H54 (cell line): Measurements from ENCODE around the gene PRRG2.
"Not testable (repeated sequence)": the region's sequence is repeated elsewhere in the genome, so short reads cannot be mapped to it uniquely, and the experiment has no call there.

Experiments
- DNase-seq: peaks from one replicate; pipeline ENCODE4 v3.0.0; 2011; ENCODE audit warnings: low spot score, mixed read lengths; ENCODE audit not compliant: insufficient read length
- FAIRE-seq: peaks from 3 replicates; lab custom pipeline; 2011; peaks lifted over from hg19 to GRCh38; lab: Jason Lieb, UNC
- POLR2A ChIP-seq: IDR thresholded peaks from 2 replicates; pipeline ENCODE4 v1.6.1; 2011; ENCODE audit warnings: low read depth, mild to moderate bottlenecking, low read length

The PRRG2 gene

GRCh38 chr19:49616945-49617344 lies 35.8 kb downstream of the PRRG2 start:
- no peak for TF ChIP-seq POLR2A
- DNase-seq (no peak), FAIRE-seq (no peak)

- DNase-seq, FAIRE-seq: not testable (repeated sequence)
These were observed 36.7 kb downstream of the PRRG2 start for GRCh38 chr19:49617860-49618259.

GRCh38 chr19:49624967-49625910 lies 44.1 kb downstream of the PRRG2 start:
- FAIRE-seq (no peak), DNase-seq (no peak)
- no peak for TF ChIP-seq POLR2A

DNA sequence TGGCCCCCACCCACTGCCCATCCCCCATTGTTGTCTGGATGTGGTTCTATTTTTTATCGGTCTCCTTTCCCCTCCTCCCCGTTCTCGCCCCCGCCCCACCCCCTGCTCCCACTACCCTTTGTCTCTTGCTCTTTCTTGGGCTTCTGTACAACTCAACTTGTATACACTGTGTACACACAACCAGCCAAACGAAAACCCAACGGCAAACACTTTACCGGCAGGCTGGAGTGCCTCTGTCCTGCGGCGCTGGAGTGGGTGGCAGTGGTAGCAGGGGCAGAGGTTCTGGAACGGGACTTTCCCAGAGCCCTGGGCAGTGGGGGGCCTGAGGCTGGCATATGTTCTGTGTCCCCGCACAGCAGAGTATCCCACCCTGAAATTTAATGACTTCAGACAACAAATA lies 45.1 kb downstream of the PRRG2 start:
- TF ChIP-seq POLR2A: no peak
- FAIRE-seq (no peak), DNase-seq (no peak)

DNA sequence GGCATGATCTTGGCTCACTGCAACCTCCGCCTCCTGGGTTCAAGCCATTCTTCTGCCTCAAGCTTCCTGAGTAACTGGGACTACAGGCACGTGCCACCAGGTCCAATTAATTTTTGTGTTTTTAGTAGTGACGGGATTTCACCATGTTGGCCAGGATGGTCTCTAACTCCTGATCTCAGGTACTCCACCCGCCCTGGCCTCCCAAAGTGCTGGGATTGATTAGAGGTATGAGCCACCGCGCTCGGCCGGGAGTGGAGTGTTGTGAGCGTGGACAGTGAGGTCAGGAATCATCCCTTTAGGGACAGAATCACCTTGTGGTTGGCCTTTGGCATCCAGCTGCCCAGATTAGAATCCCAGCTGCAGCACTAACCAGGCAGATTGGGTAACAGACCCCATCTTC lies 48.5 kb downstream of the PRRG2 start:
- no peak for FAIRE-seq
- no peak for DNase-seq

GRCh38 chr19:49631014-49631588 lies 50.0 kb downstream of the PRRG2 start:
- no peak for DNase-seq
- FAIRE-seq: no peak
- no peak for TF ChIP-seq POLR2A

More for the DNA sequence above, 48.5 kb downstream of the PRRG2 start:
- TF ChIP-seq POLR2A: no peak

- no peak for DNase-seq
- FAIRE-seq: no peak
- TF ChIP-seq POLR2A: no peak
These were observed 50.6 kb downstream of the PRRG2 start for GRCh38 chr19:49631610-49632192.

DNA sequence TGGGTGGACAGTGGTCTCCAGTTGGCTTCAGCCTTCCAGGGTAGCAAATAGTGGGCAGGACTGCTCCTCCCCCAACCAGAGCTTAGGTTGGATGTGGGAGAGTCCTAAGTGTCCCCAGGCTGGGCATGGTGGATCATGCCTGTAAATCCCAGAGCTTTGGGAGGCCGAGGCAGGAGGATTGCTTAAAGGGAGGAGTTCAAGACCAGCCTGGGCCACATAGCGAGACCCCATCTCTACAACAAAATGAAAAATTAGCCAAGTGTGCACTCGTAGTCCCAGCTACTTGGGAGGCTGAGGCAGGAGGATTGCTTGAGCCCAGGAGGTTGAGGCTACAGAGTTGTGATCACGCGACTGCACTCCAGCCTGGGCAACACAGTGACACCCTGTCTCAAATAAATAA lies 51.5 kb downstream of the PRRG2 start:
- no peak for FAIRE-seq
- DNase-seq: no peak
- no peak for TF ChIP-seq POLR2A

GRCh38 chr19:49633273-49633672 lies 52.2 kb downstream of the PRRG2 start:
- not testable (repeated sequence) for FAIRE-seq, DNase-seq

- DNase-seq (no peak), FAIRE-seq (no peak)
- no peak for TF ChIP-seq POLR2A
These were observed 54.6 kb downstream of the PRRG2 start for GRCh38 chr19:49635530-49636232.

- DNase-seq (no peak), FAIRE-seq (no peak)
- TF ChIP-seq POLR2A: no peak
These were observed 55.3 kb downstream of the PRRG2 start for GRCh38 chr19:49636233-49636932.

GRCh38 chr19:49637821-49638738 lies 57.0 kb downstream of the PRRG2 start:
- DNase-seq (peak; percentile 93), FAIRE-seq (no peak)
- 0 out of 2 replicates have a peak, but pooled peaks have one; percentile 28 for TF ChIP-seq POLR2A
